Heart right ventricle (tissue), 16 donors: ENCODE results near the gene GBE1. TPM values are rescaled to one million over a fixed set of nuclear protein-coding genes. Genes with fewer than 3 reads are reported as not detected.

Experiments used
- ATAC-seq, 8 donors: fragments of 200-7000 bp; cut with Tn5 transposase; one replicate each; pipeline ENCODE4 v1.9.1; 2020; ENCODE audit warnings: mild to moderate bottlenecking in 8 of 8, moderate library complexity in 8 of 8, moderate number of reproducible peaks in 1 of 8
- DNase-seq, 2 donors: peaks; one replicate each; pipeline ENCODE4 v3.0.0-alpha.2; 2020
- H3K27ac ChIP-seq, 10 donors: fragments of 200-600 bp; sonication (generic) in 2 of 10; one replicate each; pipeline versions ENCODE4 v1.5.0 to v1.8.0; 2020 to 2022; ENCODE audit warnings: mild to moderate bottlenecking in 3 of 10
- H3K27me3 ChIP-seq, 7 donors: fragments of 200-600 bp; one replicate each; pipeline ENCODE4 v1.8.0; 2021 to 2022; ENCODE audit warnings: mild to moderate bottlenecking in 2 of 7
- H3K36me3 ChIP-seq, 9 donors: fragments of 200-600 bp; sonication (generic) in 1 of 9; one replicate each; pipeline versions ENCODE4 v1.5.0 to v1.8.0; 2020 to 2022; ENCODE audit warnings: mild to moderate bottlenecking in 2 of 9
- H3K4me1 ChIP-seq, 9 donors: fragments of 200-600 bp; sonication (generic) in 1 of 9; one replicate each; pipeline versions ENCODE4 v1.5.0 to v1.8.0; 2020 to 2022; ENCODE audit warnings: mild to moderate bottlenecking in 4 of 9
- H3K4me3 ChIP-seq, 10 donors: fragments of 200-600 bp; sonication (generic) in 2 of 10; one replicate each; pipeline versions ENCODE4 v1.5.0 to v1.8.0; 2020 to 2022; ENCODE audit warnings: mild to moderate bottlenecking in 7 of 10, moderate library complexity in 2 of 10
- H3K9me3 ChIP-seq, 11 donors: fragments of 200-600 bp in 10 of 11; sonication (generic) in 2 of 11; one replicate each; pipeline versions ENCODE4 v1.5.0 to v1.8.0; 2013 to 2022; ENCODE audit warnings: mild to moderate bottlenecking in 2 of 11, control low read depth in 1 of 11, moderate library complexity in 1 of 11
- WGBS, 2 donors: extraction: QIAGEN DNeasy Blood & Tissue Kit; methylation state at CpG; one replicate each; pipeline ENCODE4 v1.1.7; 2013; ENCODE audit warnings: inconsistent platforms in 1 of 2; 5-methylcytosine and 5-hydroxymethylcytosine counted together
- intact Hi-C, 10 donors: fragments of 100-400 bp; cut with DNase I; formaldehyde crosslinking; loops; one replicate each; pipeline versions ENCODE4 v1.11.1 to v1.14.2; 2022
- polyA plus RNA-seq, 2 donors: library from polyadenylated mRNA; stranded (reverse); fragments of 200-250 nt; gene quantifications; one replicate each; pipeline ENCODE4 v1.2.3, GENCODE V29; 2013
- total RNA-seq, 10 donors: library from RNA; stranded (reverse); fragmentation: NEBNext Ultra II Directional in 3 of 10; extraction: Animal tissue kit (Norgen Biotek cat#: 25700) in 3 of 10; gene quantifications; one replicate each; pipeline versions ENCODE4 v1.2.1 to v1.2.4, GENCODE V29; 2021 to 2023
- TF ChIP-seq, protein P1 (sequence below), 9 donors: fragments of 200-600 bp; sonication (generic) in 2 of 9; IDR thresholded peaks; one replicate each; pipeline versions ENCODE4 v1.5.0 to v1.8.0; 2021 to 2022; ENCODE audit warnings: antibody characterized with exemption in 9 of 9, mild to moderate bottlenecking in 5 of 9, moderate library complexity in 1 of 9
- donor health status: Arrhythmogenic right ventricular cardiomyopathy.
- donor health status: ischemic (EF 13 %, LVEDD 7.1; RV severe dilation, severe dysfunction).
- donor health status: healthy with polysubstance abuse.
- donor health status: DM: no; HTN: yes; CAD: no.
- donor health status: DM: no; HTN: no; CAD: no.
- donor health status: ischemic (EF 25% LVEDD 6.9; RV normal size, moderate dysfunction).
- donor health status: ischemic (EF 25% LVEDD 5.7; RV mildly dilated, moderate dysfunction).
- donor health status: healthy.
- donor health status: DM: yes; HTN: yes; CAD: no.
- donor health status: Ischemic cardiomyopathy.
- donor health status: ischemic (EF 35%, LVEDD 5.7; RV mildly dilated, moderate dysfunction).
- donor health status: nonischemic (EF 11% LVEDD 7.7; RV severe dilation, severe dysfunction).
- donor health status: DM: yes; HTN: yes; CAD: no.
- donor health status: PGD.
- donor health status: ischemic (EF 29% LVEDD 5.4; RV normal size, mild dysfunction).
- donor health status: nonischemic (EF 23%, LVEDD 6.1; RV moderate dilation, normal function).

The GBE1 gene
- total and polyA plus RNA-seq, 12 donors = 24.8 to 153 (median 98.8) TPM

DNA sequence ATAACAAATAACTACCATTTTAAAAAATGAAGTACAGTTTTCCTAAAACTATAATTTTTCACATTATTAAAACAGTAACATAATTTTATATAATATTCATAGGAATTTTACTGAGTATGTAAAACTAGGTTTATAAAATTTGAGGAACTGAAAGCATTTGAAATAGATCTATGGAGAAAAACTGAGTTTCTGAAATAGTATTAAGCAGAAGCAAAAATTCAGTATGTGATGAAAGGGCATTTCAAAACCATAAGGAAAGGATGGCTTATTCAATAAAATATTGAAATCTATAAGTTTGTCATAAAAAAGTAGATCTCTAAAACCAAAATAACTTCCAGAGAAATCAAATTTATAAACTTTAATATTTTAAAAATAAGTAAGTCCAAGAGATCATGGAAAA is 53.4 kb downstream of the GBE1 start:
- intact Hi-C loops = no loop called here
- ATAC-seq (no peak), DNase-seq (no peak)
- no peaks in the 10 kb centered on the region for H3K27me3 ChIP-seq
- TF ChIP-seq, protein P1, sequence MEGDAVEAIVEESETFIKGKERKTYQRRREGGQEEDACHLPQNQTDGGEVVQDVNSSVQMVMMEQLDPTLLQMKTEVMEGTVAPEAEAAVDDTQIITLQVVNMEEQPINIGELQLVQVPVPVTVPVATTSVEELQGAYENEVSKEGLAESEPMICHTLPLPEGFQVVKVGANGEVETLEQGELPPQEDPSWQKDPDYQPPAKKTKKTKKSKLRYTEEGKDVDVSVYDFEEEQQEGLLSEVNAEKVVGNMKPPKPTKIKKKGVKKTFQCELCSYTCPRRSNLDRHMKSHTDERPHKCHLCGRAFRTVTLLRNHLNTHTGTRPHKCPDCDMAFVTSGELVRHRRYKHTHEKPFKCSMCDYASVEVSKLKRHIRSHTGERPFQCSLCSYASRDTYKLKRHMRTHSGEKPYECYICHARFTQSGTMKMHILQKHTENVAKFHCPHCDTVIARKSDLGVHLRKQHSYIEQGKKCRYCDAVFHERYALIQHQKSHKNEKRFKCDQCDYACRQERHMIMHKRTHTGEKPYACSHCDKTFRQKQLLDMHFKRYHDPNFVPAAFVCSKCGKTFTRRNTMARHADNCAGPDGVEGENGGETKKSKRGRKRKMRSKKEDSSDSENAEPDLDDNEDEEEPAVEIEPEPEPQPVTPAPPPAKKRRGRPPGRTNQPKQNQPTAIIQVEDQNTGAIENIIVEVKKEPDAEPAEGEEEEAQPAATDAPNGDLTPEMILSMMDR (IDR thresholded peaks at IDR 0.05) = no peak
- H3K36me3 ChIP-seq = peaks cover 0 to 21% (median 0%) of the 10 kb centered on the region in 9 donors
- no peaks in the 10 kb centered on the region for H3K9me3 ChIP-seq
- H3K4me1 ChIP-seq = peaks cover 0 to 46% (median 31%) of the 10 kb centered on the region in 9 donors
- no peak overlapping the region for H3K27ac ChIP-seq
- no peak overlapping the region for H3K4me3 ChIP-seq

- DNase-seq (no peak), ATAC-seq (no peak)
- H3K27me3 ChIP-seq = no peaks in the 10 kb centered on the region
- TF ChIP-seq, protein P1 (IDR thresholded peaks at IDR 0.05) = no peak
- no peak overlapping the region for H3K4me3 ChIP-seq
- WGBS, 2 donors = 78 to 81% methylated on average over 2 of the region's 2 CpGs
- H3K4me1 ChIP-seq = peaks cover 0 to 22% (median 10%) of the 10 kb centered on the region in 9 donors
- no peaks in the 10 kb centered on the region for H3K9me3 ChIP-seq
- no peak overlapping the region for H3K27ac ChIP-seq
- intact Hi-C loops = no loop called here
- H3K36me3 ChIP-seq = peaks cover 0 to 38% (median 0%) of the 10 kb centered on the region in 9 donors
Observed at GRCh38 chr3:81702126-81702525, 59.3 kb downstream of the GBE1 start.

DNA sequence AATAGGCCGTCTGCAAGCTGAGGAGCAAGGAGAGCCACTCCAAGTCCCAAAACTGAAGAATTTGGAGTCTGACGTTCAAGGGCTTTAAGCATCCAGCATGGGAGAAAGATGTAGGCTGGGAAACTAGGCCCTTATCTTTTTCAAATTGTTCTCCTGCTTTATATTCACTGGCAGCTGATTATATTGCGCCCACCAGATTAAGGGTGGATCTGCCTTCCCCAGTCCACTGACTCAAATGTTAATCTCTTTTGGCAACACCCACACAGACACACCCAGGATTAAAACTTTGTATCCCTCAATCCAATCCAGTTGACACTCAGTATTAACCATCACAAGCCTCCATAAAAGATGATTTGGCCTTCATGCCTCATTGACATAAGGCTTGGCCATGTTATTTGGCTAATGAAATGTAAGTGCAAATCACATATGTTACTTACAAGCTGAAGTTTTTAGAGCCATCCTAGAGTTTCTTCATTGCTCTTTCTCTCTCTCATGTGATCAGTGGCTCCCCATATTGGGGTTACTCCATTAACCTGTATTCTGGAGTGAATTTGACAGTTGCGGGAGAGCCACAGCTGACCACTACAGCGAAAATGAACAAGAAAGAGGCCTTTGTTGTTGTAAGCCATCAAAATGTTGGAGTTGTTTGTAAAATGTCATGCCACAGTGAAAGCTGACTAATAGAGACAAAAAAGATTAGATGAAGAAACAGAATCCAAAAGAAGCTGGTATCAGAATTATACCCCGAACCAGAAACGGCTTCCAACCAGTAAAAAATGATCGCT is 61.7 kb downstream of the GBE1 start:
- DNase-seq (no peak), ATAC-seq (no peak)
- intact Hi-C loops = no loop called here
- TF ChIP-seq, protein P1 (IDR thresholded peaks at IDR 0.05) = no peak
- no peak overlapping the region for H3K4me3 ChIP-seq
- peaks cover 0 to 43% (median 0%) of the 10 kb centered on the region in 9 donors for H3K36me3 ChIP-seq
- H3K4me1 ChIP-seq = peaks cover 0 to under 1% (median 0%) of the 10 kb centered on the region in 9 donors
- H3K27me3 ChIP-seq = no peaks in the 10 kb centered on the region
- no peaks in the 10 kb centered on the region for H3K9me3 ChIP-seq
- no peak overlapping the region for H3K27ac ChIP-seq
- WGBS, 2 donors = 91 to 93% methylated on average over 8 of the region's 8 CpGs

DNA sequence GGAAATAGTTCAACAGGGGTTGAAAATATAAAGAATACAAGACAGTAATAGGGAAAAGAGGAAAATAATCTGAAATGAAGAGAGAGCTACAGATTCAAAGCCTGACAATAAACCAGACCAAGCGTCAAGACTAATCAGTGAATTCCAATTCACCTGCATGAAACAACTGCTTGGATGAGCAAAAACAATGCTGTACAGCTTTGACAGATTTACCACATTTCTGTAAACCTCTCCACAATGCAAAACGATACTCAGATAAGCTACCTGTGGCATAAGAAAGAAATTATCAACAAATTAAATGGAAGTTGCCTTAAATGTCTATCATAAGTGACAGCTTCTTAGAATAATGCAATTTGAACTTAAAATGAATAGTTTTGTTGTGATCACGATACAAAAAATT is 65.4 kb downstream of the GBE1 start:
- DNase-seq = no peak
- H3K4me1 ChIP-seq = peaks cover 0 to 8% (median 0%) of the 10 kb centered on the region in 9 donors
- no peak overlapping the region for H3K4me3 ChIP-seq
- WGBS, 2 donors = 88 to 91% methylated on average over 3 of the region's 3 CpGs
- no peak for ATAC-seq
- H3K27ac ChIP-seq = no peak overlapping the region
- TF ChIP-seq, protein P1 (IDR thresholded peaks at IDR 0.05) = no peak
- intact Hi-C loops = no loop called here
- peaks cover 0 to 26% (median 0%) of the 10 kb centered on the region in 9 donors for H3K36me3 ChIP-seq
- H3K9me3 ChIP-seq = no peaks in the 10 kb centered on the region
- no peaks in the 10 kb centered on the region for H3K27me3 ChIP-seq
